GM12801 (cell line): ENCODE results near the gene POLR2E.

ENCODE experiments used
- CTCF ChIP-seq: IDR thresholded peaks from one replicate; pipeline ENCODE4 v1.5.1; 2011; ENCODE audit warnings: control low read depth; ENCODE audit not compliant: insufficient read length; ENCODE audit errors: extremely low read depth

Gene POLR2E

GRCh38 chr19:1130771-1131717 lies 35.9 kb upstream of the POLR2E start:
- no peak for TF ChIP-seq CTCF

GRCh38 chr19:1129535-1129934 lies 34.4 kb upstream of the POLR2E start:
- TF ChIP-seq CTCF = no peak

GRCh38 chr19:1128106-1128505 lies 32.9 kb upstream of the POLR2E start:
- TF ChIP-seq CTCF = no peak

GRCh38 chr19:1126984-1127760 lies 32.0 kb upstream of the POLR2E start:
- TF ChIP-seq CTCF = no peak

- TF ChIP-seq CTCF = no peak
Observed at GRCh38 chr19:1125601-1126467, 30.7 kb upstream of the POLR2E start.

GRCh38 chr19:1123885-1124677 lies 28.9 kb upstream of the POLR2E start:
- no peak for TF ChIP-seq CTCF
